Panc1 (cell line): ENCODE results near the gene COMMD8. TPM values are rescaled to one million over a fixed set of nuclear protein-coding genes. Genes with fewer than 3 reads are reported as not detected.

Source experiments
- ATAC-seq: fragments of 200-7000 bp; cut with Tn5 transposase; 2 replicates; pipeline ENCODE4 v1.9.1; 2020; ENCODE audit warnings: mild to moderate bottlenecking, moderate library complexity
- BruUV-seq: library from RNA; stranded (reverse); fragments of 400-500 nt; replicated peaks from 2 replicates; lab custom pipeline; 2021; lab: Mats Ljungman, UMichigan
- CTCF ChIA-PET: fragments of 300-600 bp; sonication (Branson Sonifier 250); formaldehyde crosslinking; loops from one replicate; lab custom pipeline; 2022; ENCODE audit warnings: antibody characterized with exemption; lab: Charles Lee
- POLR2A ChIA-PET: fragments of 300-600 bp; sonication (Branson Sonifier 250); formaldehyde crosslinking; loops from one replicate; lab custom pipeline; 2022; ENCODE audit warnings: antibody characterized with exemption; lab: Charles Lee
- DNase-seq: peaks from one replicate; pipeline ENCODE4 v3.0.0-alpha.2; 2010; ENCODE audit warnings: low read depth, low spot score
- H3K27ac ChIP-seq: 2 replicates; pipeline ENCODE4 v1.5.1; 2011; ENCODE audit warnings: mild to moderate bottlenecking, low read length, inconsistent platforms
- H3K27me3 ChIP-seq: fragments of 200-500 bp; sonication (Bioruptor generic); 2 replicates; pipeline ENCODE4 v1.6.0; 2014; ENCODE audit warnings: low read length, inconsistent platforms; ENCODE audit not compliant: control insufficient read depth, insufficient read depth
- H3K36me3 ChIP-seq: fragments of 200-500 bp; sonication (Bioruptor generic); 2 replicates; pipeline ENCODE4 v1.5.1; 2014; ENCODE audit warnings: inconsistent platforms, mild to moderate bottlenecking, low read length, moderate library complexity; ENCODE audit not compliant: control insufficient read depth, insufficient read depth
- H3K4me1 ChIP-seq: 2 replicates; pipeline ENCODE4 v1.5.1; 2011; ENCODE audit warnings: inconsistent platforms, mild to moderate bottlenecking, low read length, moderate library complexity; ENCODE audit not compliant: control insufficient read depth, insufficient read depth
- H3K4me3 ChIP-seq, 2 experiments: 2 replicates each; pipeline ENCODE4 v1.5.1; 2011 to 2012; ENCODE audit warnings: low read depth in 2 of 2, low read length in 2 of 2, mild to moderate bottlenecking in 2 of 2, inconsistent platforms in 1 of 2, moderate library complexity in 1 of 2
- H3K9me3 ChIP-seq: fragments of 200-500 bp; sonication (Bioruptor generic); 2 replicates; pipeline ENCODE4 v1.5.1; 2014; ENCODE audit warnings: low read depth, mild to moderate bottlenecking, inconsistent platforms, low read length, moderate library complexity; ENCODE audit not compliant: control insufficient read depth, insufficient read depth
- CTCF ChIP-seq: fragments of 450-650 bp; IDR thresholded peaks from 2 replicates; pipeline ENCODE4 v1.5.1; 2017; ENCODE audit warnings: mild to moderate bottlenecking
- POLR2AphosphoS5 ChIP-seq: IDR thresholded peaks from 2 replicates; pipeline ENCODE4 v1.6.1; 2012; ENCODE audit warnings: mild to moderate bottlenecking, low read depth, low read length, moderate library complexity
- REST ChIP-seq, 2 experiments: IDR thresholded peaks; 2 replicates each; pipeline ENCODE4 v1.6.1; 2011 to 2012; ENCODE audit warnings: low read depth in 2 of 2, control low read depth in 1 of 2, low read length in 1 of 2, mild to moderate bottlenecking in 1 of 2, moderate library complexity in 1 of 2; ENCODE audit not compliant: insufficient read depth in 1 of 2
- SIN3A ChIP-seq: IDR thresholded peaks from 2 replicates; pipeline ENCODE4 v1.6.1; 2012; ENCODE audit warnings: low read depth, mild to moderate bottlenecking, low read length, moderate library complexity, borderline replicate concordance; ENCODE audit not compliant: insufficient read depth
- TCF7L2 ChIP-seq: IDR thresholded peaks from 2 replicates; pipeline ENCODE4 v1.6.1; 2011; ENCODE audit warnings: mild to moderate bottlenecking, low read depth, low read length, inconsistent platforms
- in situ Hi-C: cut with HindIII; loops from 2 replicates; pipeline ENCODE4 v1.10.0; 2016; ENCODE audit warnings: low sequenced_read_pairs, low pct_unique_long_range_greater_than_20kb
- intact Hi-C: fragments of 100-400 bp; cut with micrococcal nuclease; formaldehyde crosslinking; loops from one replicate; pipeline ENCODE4 v1.10.0; 2022; ENCODE audit not compliant: unreplicated experiment
- total RNA-seq: library from RNA; stranded (reverse); gene quantifications from one replicate; pipeline ENCODE4 v1.2.1, GENCODE V29; 2021; ENCODE audit not compliant: unreplicated experiment

Gene COMMD8
- total RNA-seq, 1 experiment from 2014 or later, result 22.0 TPM

GRCh38 chr4:47473141-47473750 is 9.7 kb upstream of the COMMD8 start:
- CTCF ChIA-PET, result no interaction called here

GRCh38 chr4:47471591-47471990 is 8.1 kb upstream of the COMMD8 start:
- in situ Hi-C loops, result no loop called here

More at GRCh38 chr4:47473141-47473750, 9.7 kb upstream of the COMMD8 start:
- DNase-seq (no peak), ATAC-seq (no peak)
- Histone ChIP-seq H3K4me1 (no peaks in the 10 kb centered on the region), H3K36me3 (no peaks in the 10 kb centered on the region), H3K9me3 (no peaks in the 10 kb centered on the region), H3K27me3 (no peaks in the 10 kb centered on the region; the same call in 1 of the 2 replicates), H3K27ac (no peak overlapping the region), H3K4me3 (no peak overlapping the region)
- POLR2A ChIA-PET, result no interaction called here
- in situ Hi-C loops (no loop called here), intact Hi-C loops (no loop called here)
- TF ChIP-seq CTCF (no peak), POLR2AphosphoS5 (no peak), TCF7L2 (no peak), REST (IDR thresholded peaks at IDR 0.05; ENCODE audit: insufficient read depth in 1 of 2, low read depth in 2 of 2, low read length in 1 of 2) (no peak), SIN3A (no peak)
- no TSS peak for BruUV-seq

More at GRCh38 chr4:47471591-47471990, 8.1 kb upstream of the COMMD8 start:
- no peaks in the 10 kb centered on the region for H3K4me1 ChIP-seq
- no peak for TF ChIP-seq CTCF
- no peak for TF ChIP-seq POLR2AphosphoS5
- no peak for TF ChIP-seq REST (IDR thresholded peaks at IDR 0.05; ENCODE audit: insufficient read depth in 1 of 2, low read depth in 2 of 2, low read length in 1 of 2)
- no peak for TF ChIP-seq TCF7L2
- no peak for TF ChIP-seq SIN3A
- no peak overlapping the region for H3K4me3 ChIP-seq
- ATAC-seq (no peak), DNase-seq (no peak)
- POLR2A ChIA-PET, result no interaction called here
- H3K27me3 ChIP-seq, result no peaks in the 10 kb centered on the region; the same call in 1 of the 2 replicates
- intact Hi-C loops, result no loop called here
- no peaks in the 10 kb centered on the region for H3K36me3 ChIP-seq
- CTCF ChIA-PET, result no interaction called here
- no peak overlapping the region for H3K27ac ChIP-seq
- H3K9me3 ChIP-seq, result no peaks in the 10 kb centered on the region
- no TSS peak for BruUV-seq
